DMS53 treated with DMSO at 0.1 percent for 48 hours (cell line): ENCODE data around the gene NOTCH1.

Source experiments
- DNase-seq: peaks from one replicate; lab custom pipeline; 2025; ENCODE audit not compliant: unreplicated experiment; lab: John Stamatoyannopoulos, UW

The NOTCH1 gene

DNA sequence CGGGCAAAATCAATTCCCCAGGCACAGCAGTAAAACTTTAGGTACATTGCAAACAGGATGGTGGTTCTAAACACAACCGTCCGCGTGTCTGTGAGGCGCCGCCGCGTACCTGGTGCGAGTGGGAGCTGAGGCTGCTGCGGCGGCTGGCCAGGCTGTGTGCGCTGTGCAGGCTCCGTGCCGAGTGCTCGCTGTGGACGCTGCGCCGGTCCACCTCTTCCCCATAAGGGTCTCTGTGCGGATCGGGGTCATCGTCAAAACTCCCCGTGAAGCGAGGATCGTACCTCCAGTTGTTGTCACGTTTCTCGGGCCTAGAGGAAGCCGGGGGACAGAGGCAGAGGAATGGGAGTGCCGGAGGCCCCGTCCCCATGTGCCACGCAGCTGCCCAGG lies 79.7 kb downstream of the NOTCH1 start:
- no peak for DNase-seq

GRCh38 chr9:136465500-136466154 lies 80.2 kb downstream of the NOTCH1 start:
- DNase-seq: no peak

DNA sequence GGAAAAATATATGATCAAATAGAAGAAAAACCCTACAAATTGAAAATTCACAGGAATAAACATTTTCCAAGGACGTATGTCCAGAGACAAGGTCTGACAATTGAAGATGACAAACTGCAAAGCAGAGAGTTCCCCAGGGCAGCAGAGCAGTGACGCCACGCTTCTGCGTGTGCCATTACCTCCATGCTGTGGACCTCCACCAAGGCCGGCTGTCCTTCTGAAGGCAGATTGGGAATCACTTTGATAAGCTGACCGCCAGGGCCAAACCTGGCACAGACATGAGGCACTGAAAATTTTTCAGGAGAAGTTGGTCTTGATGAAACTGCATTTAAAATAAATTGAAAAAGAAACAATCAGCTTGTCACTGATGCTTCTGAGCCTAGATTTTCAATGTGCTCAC lies 81.6 kb downstream of the NOTCH1 start:
- no peak for DNase-seq

DNA sequence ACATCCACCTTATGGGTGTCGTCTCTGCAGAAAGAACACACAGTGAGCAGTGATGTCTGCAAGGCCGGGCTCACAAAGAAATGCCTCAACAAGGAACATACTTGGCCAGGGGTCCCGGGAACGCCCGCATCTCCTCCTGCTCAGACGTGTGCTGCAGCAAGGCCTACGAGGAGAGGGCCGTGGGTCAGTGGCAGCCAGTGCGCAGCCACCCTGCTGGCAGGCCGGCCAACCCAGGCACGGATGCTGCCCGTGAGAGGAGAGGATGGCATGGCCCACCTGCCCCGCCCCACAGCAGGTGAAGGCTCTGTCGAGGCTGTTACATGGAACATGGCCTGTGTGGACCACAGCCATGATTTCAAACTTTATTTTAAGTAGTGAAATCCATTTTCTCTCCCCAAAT lies 82.3 kb downstream of the NOTCH1 start:
- no peak for DNase-seq

- no peak for DNase-seq
These were observed 83.2 kb downstream of the NOTCH1 start for GRCh38 chr9:136462664-136463063.

DNA sequence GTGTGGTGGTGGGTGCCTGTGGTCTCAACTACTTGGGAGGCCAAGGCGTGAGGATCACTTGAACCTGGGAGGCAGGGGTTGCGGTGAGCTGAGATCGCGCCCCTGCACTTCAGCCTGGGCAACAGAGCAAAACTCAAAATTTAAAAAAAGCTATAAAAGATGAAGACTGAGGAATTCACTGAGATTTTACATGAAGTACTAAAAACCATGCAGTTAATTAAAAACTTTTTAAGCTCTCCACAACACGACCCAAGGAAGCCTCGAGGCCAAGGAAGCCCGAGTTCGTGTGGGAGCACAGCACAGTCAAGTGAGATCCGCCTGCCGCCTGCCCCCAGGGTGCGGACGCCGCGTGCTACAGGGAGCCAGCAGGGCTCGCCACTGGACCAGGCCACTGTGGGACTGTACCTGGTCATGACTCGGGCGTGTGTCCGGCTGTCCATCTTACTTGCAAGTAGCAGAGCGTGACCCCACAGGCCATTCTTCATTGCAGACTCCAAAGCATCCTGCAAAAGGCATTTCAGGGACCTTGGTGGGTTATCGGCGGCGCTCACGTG lies 85.0 kb downstream of the NOTCH1 start:
- DNase-seq: no peak

DNA sequence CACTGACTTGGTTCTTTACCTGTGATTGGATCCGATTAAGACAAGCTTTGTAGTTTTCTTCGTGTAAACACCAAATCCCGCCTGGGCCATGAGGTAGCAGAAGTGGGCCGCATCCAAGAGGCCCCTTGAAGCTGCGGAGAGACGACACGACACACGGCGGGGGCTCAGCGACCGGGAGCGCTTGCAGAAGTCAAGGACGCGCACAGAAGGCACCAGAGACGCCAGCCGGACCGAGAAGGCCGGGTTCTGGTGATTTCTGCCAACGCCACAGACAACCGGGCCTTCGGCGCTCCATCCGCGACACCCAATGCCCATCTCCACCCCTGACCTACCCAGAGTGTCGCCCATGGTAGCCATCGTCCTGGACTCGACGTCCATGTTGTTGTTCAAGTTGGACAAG lies 86.4 kb downstream of the NOTCH1 start:
- no peak for DNase-seq

DNA sequence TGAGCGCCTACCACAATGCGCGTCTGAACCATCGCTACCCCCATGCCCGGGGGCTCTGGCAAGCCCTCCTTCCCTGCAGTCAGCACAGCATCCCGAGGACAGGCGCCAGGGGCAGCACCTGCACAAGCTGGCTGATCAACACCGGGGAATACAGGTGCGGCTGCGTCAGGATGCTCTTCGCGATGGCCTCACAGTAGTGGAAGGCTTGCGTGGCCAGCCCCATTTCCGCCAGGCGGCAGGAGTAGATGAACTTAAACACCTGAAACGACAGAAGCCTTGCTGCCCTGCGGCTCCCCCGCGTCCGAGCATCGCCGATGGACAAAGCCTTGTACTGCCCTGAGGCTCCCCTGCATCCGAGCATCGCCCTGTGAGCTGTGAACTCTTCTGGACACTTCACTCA lies 88.5 kb downstream of the NOTCH1 start:
- DNase-seq: no peak

- DNase-seq: no peak
These were observed 89.6 kb downstream of the NOTCH1 start for GRCh38 chr9:136456258-136456657.

DNA sequence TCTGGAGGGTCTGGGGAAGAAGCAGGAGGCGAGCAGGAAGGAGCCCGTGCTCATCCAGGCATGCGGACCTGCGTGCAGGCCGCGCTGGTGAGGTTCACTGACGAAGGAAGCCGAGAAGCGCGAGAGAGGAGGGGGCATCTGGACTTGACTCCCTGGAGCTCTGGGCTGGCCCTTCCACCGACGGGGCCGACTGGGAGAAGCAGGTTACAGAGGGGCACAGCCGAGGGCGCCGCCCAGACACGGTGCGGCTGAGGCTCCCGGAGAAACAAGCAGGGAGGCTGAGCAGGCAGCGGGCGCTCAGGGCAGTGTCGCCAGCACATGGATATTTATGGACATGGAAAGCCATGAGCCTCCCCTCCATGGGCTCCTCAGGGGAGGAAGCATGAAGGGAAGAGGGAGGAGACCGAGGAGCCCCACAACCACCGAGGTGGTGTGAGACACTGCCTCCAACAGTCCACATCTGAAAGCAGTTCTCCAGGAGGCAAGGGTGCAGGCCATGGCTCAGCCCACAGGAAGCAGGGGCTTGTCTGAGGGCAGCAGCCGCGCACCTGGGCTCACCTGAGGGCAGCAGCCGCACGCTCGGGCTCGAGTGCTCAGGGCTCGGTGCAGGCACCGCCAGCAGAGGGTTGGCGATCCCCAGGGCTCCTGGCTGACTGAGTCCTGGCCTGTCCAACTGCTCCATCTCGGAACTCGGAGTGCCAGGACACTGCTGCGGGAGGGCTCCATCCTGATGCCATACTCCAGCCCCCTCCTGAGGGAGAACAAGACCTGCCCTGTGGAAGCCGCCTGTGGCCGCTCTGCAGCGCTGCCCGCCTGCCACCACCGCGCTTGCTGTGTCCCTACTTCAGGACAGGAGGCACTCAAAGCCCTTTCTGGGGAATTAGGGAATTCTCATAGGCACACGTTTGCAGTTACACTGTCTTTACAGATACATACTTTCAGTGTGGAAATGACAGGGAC lies 90.5 kb downstream of the NOTCH1 start:
- DNase-seq: no peak

- no peak for DNase-seq
These were observed 91.6 kb downstream of the NOTCH1 start for GRCh38 chr9:136454026-136454796.

DNA sequence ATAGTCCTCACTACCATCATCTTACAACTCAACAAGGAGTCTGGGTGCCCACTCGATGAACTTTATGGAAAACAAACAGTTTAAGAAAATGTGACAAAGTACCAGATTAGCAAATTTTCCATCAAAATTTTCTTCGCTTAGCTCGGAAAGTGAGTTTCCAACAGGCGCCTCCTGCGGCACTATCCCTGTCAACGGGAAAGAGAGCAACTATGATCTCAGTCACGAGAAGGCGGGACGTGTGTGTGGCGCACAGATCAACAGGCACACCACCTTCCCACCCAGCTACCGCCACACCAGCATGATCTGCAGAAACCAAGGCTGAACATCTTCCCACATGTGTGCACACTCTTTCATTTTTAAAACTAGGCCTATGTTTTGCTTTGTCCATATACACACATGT lies 92.5 kb downstream of the NOTCH1 start:
- DNase-seq: no peak

- no peak for DNase-seq
These were observed 94.5 kb downstream of the NOTCH1 start for GRCh38 chr9:136451221-136451877.

- no peak for DNase-seq
These were observed 97.2 kb downstream of the NOTCH1 start for GRCh38 chr9:136448655-136449054.

- no peak for DNase-seq
These were observed 98.6 kb downstream of the NOTCH1 start for GRCh38 chr9:136447173-136447778.

DNA sequence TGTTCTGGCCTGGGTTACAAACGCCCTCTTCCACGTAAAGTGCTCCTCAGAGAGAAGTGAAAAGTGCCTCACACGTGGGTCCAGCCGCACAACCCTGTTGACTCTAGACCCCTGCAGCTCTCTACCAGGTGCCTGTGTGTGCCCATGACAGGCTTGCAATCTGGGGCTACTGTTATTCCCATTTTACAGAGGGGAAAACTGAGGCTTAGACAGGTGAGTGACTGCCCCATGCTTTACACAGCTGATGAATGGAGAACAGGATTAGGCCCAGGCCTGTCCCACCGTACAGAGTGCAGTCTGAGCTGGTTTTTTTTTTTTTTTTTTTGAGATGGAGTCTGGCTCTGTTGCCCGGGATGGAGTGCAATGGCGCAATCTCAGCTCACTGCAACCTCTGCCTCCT lies 100.0 kb downstream of the NOTCH1 start:
- no peak for DNase-seq
